RWPE1 (cell line): ENCODE results near the gene ZNF451.

Source experiments
- CTCF ChIA-PET: fragments of 350-600 bp; sonication (Branson Sonifier 250); formaldehyde crosslinking; extraction: SDS; loops from one replicate; lab custom pipeline; 2021; lab: Yijun Ruan, JAX
- POLR2A ChIA-PET: fragments of 400-600 bp; formaldehyde crosslinking; extraction: SDS; loops from one replicate; lab custom pipeline; 2020; ENCODE audit warnings: antibody characterized with exemption; ENCODE audit not compliant: low non-redundant PET; lab: Yijun Ruan, JAX
- DNase-seq: peaks from one replicate; pipeline ENCODE4 v3.0.0; 2012; ENCODE audit warnings: low spot score
- H3K27ac ChIP-seq: fragments of 450-650 bp; 2 replicates; pipeline ENCODE4 v1.5.1; 2017
- TF ChIP-seq, protein P1 (sequence below): fragments of 450-650 bp; conservative IDR thresholded peaks from 2 replicates; pipeline ENCODE4 v1.5.1; 2017; ENCODE audit warnings: low read depth, mild to moderate bottlenecking

Gene ZNF451

GRCh38 chr6:57064809-57065208, 25.2 kb upstream of the ZNF451 start:
- CTCF ChIA-PET, result no interaction called here

GRCh38 chr6:57068061-57068460, 21.9 kb upstream of the ZNF451 start:
- no peak for DNase-seq

More at GRCh38 chr6:57064809-57065208, 25.2 kb upstream of the ZNF451 start:
- TF ChIP-seq, protein P1, sequence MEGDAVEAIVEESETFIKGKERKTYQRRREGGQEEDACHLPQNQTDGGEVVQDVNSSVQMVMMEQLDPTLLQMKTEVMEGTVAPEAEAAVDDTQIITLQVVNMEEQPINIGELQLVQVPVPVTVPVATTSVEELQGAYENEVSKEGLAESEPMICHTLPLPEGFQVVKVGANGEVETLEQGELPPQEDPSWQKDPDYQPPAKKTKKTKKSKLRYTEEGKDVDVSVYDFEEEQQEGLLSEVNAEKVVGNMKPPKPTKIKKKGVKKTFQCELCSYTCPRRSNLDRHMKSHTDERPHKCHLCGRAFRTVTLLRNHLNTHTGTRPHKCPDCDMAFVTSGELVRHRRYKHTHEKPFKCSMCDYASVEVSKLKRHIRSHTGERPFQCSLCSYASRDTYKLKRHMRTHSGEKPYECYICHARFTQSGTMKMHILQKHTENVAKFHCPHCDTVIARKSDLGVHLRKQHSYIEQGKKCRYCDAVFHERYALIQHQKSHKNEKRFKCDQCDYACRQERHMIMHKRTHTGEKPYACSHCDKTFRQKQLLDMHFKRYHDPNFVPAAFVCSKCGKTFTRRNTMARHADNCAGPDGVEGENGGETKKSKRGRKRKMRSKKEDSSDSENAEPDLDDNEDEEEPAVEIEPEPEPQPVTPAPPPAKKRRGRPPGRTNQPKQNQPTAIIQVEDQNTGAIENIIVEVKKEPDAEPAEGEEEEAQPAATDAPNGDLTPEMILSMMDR, result no peak
- POLR2A ChIA-PET, result no interaction called here
- H3K27ac ChIP-seq, result no peak overlapping the region
- no peak for DNase-seq

DNA sequence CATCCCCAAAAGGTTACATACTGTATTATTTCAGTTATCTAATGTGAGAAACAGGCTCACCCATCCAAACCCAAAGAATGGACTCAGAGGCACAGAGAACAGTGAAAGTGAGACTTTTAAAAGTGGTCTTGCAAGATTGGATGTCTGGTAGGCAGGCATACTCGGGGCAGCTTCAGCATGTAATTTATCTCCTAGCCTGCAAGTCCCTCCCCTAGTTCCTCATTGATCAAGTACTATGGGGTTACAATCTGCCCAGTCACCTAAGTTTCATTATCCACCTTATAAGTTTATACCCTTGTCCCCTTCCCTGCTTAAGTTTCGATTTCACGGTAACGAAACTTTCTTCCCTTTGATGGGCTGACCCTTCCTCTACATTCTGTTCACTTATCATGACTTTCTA, 20.8 kb upstream of the ZNF451 start:
- POLR2A ChIA-PET, result no interaction called here
- TF ChIP-seq, protein P1, result no peak
- no peak for DNase-seq
- no peak overlapping the region for H3K27ac ChIP-seq
- CTCF ChIA-PET, result no interaction called here

More at GRCh38 chr6:57068061-57068460, 21.9 kb upstream of the ZNF451 start:
- H3K27ac ChIP-seq, result no peak overlapping the region
- CTCF ChIA-PET, result no interaction called here
- TF ChIP-seq, protein P1, result no peak
- POLR2A ChIA-PET, result no interaction called here

GRCh38 chr6:57069920-57070331, 20.1 kb upstream of the ZNF451 start:
- H3K27ac ChIP-seq, result no peak overlapping the region
- TF ChIP-seq, protein P1, result no peak
- POLR2A ChIA-PET, result no interaction called here
- no peak for DNase-seq
- CTCF ChIA-PET, result no interaction called here

DNA sequence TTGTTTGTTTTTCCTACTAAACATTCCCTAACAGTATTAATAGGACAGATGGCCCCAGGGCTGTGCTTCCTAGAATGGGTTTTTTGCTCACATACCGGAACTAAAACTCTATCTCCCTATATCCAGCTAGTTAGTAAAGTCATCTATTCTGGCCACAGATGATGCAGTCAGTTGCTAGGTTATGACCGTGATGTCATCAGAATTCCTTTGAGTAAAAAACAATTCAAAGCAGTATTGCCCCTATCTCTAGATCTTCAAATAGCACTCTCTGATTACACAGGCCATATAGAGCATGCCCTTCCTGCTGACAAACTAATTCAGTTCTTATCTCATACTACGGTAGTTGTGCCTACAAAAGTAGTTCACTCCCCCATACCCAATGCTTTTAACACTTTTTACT, 17.9 kb upstream of the ZNF451 start:
- CTCF ChIA-PET, result no interaction called here
- POLR2A ChIA-PET, result no interaction called here
- no peak overlapping the region for H3K27ac ChIP-seq
- no peak for DNase-seq
- TF ChIP-seq, protein P1, result no peak

DNA sequence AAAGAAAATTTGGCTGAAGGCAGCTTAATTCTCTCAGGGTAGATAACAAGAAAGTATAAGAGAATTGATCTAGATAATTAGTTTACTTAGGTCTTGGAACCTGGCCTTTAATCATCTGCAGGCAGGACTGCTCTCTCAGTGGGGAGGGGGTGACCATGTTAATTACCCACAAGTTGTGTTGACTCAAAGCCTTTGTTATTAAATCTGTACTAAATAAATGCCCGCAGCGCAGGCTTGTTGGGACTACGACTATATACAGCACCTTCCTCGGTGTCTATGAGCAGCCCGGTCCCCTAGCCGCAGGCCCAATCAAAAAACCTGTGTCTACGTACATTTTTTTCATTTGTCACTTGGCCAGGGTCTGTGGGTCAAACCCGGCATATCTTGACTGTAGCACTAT, 15.6 kb upstream of the ZNF451 start:
- TF ChIP-seq, protein P1, result no peak
- DNase-seq, result no peak
- no peak overlapping the region for H3K27ac ChIP-seq
- CTCF ChIA-PET, result no interaction called here
- POLR2A ChIA-PET, result no interaction called here
